Measurements from ENCODE around the gene DCLK1. TPM values are rescaled to one million over a fixed set of nuclear protein-coding genes. Genes with fewer than 3 reads are reported as not detected.

Gene DCLK1
- total RNA-seq, 1 donor from 2014 or later, result not detected

GRCh38 chr13:35926859-35927530 is 204.2 kb downstream of the DCLK1 start:
- Mint-ChIP-seq H3K4me1 (ENCODE audit: low read depth) (no peaks in the 10 kb centered on the region), H3K4me3 (ENCODE audit: low read depth) (no peak overlapping the region), H3K36me3 (ENCODE audit: low read depth) (no peaks in the 10 kb centered on the region), H3K27ac (no peak overlapping the region), H3K27me3 (ENCODE audit: low read depth) (no peaks in the 10 kb centered on the region), H3K9me3 (peaks cover 6% of the 10 kb centered on the region)
- intact Hi-C loops (cut with micrococcal nuclease), result no loop called here
- no peak for DNase-seq (ENCODE audit: low spot score)

- Mint-ChIP-seq H3K9me3 (peaks cover 6% of the 10 kb centered on the region), H3K4me1 (ENCODE audit: low read depth) (no peaks in the 10 kb centered on the region), H3K27me3 (ENCODE audit: low read depth) (no peaks in the 10 kb centered on the region), H3K36me3 (ENCODE audit: low read depth) (no peaks in the 10 kb centered on the region), H3K27ac (no peak overlapping the region), H3K4me3 (ENCODE audit: low read depth) (no peak overlapping the region)
- intact Hi-C loops (cut with micrococcal nuclease), result no loop called here
- no peak for DNase-seq (ENCODE audit: low spot score)
Measured at GRCh38 chr13:35925669-35926068, 205.5 kb downstream of the DCLK1 start.

DNA sequence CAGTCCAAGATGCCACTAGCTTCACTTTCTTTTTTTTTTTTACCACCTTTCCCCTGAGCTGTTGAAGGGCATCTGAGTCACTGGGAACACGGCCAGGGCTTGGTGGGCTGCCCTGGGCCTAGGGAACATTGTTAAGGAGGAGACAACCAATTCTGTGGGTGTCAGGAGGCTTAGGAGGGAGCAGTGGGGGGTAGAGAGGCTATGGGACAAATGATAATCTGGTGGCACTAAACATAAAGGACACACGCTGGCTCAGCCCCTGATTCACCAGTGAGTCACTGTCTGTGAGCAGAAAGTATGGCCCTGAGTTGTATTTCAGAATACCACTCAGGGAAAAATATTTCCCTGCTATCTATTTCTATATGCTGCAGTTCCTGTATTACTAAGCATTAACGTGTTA is 207.8 kb downstream of the DCLK1 start:
- no peak overlapping the region for H3K27ac Mint-ChIP-seq
- peaks cover 3% of the 10 kb centered on the region for H3K9me3 Mint-ChIP-seq
- no peaks in the 10 kb centered on the region for H3K27me3 Mint-ChIP-seq (ENCODE audit: low read depth)
- H3K4me1 Mint-ChIP-seq (ENCODE audit: low read depth), result no peaks in the 10 kb centered on the region
- intact Hi-C loops (cut with micrococcal nuclease), result no loop called here
- DNase-seq (ENCODE audit: low spot score), result no peak
- H3K36me3 Mint-ChIP-seq (ENCODE audit: low read depth), result no peaks in the 10 kb centered on the region
- H3K4me3 Mint-ChIP-seq (ENCODE audit: low read depth), result no peak overlapping the region

- intact Hi-C loops (cut with micrococcal nuclease), result no loop called here
- H3K4me3 Mint-ChIP-seq (ENCODE audit: low read depth), result no peak overlapping the region
- no peak for DNase-seq (ENCODE audit: low spot score)
- no peaks in the 10 kb centered on the region for H3K4me1 Mint-ChIP-seq (ENCODE audit: low read depth)
- no peak overlapping the region for H3K27ac Mint-ChIP-seq
- H3K36me3 Mint-ChIP-seq (ENCODE audit: low read depth), result no peaks in the 10 kb centered on the region
- no peaks in the 10 kb centered on the region for H3K27me3 Mint-ChIP-seq (ENCODE audit: low read depth)
- H3K9me3 Mint-ChIP-seq, result no peaks in the 10 kb centered on the region
Measured at GRCh38 chr13:35920816-35921215, 210.4 kb downstream of the DCLK1 start.

DNA sequence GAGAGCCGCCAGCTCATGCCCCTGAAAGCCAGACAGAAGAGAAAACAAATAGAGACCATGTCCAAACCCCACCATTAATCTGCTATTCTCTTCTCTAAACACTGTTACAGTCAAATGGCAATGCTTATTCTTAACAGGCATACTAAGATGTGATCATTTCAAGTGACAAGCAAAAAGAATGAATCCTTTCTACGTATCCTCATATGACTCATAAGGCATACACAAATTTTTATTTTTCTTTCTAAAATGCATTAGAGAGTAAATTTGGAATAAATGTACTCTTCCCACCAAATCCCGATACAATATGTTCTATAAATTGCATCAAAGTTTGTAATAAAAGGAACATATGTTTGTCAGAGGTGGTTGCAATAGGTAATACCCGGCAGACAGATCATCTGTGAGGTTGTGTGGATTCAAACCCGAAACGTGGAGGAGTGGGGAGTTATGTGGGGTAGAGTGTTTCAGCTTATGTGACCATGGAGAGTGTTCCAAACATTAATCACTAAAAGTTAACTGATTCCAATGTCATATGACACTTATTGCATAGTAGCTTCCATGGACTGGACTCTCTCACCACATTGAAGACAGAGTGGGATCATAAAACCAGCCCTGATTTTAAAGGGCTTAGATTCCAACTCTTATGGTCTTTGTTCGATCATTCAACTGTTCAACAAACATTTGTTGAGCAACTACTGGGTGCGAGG is 213.1 kb downstream of the DCLK1 start:
- Mint-ChIP-seq H3K4me1 (ENCODE audit: low read depth) (no peaks in the 10 kb centered on the region), H3K9me3 (no peaks in the 10 kb centered on the region), H3K27ac (no peak overlapping the region), H3K36me3 (ENCODE audit: low read depth) (no peaks in the 10 kb centered on the region), H3K27me3 (ENCODE audit: low read depth) (no peaks in the 10 kb centered on the region), H3K4me3 (ENCODE audit: low read depth) (no peak overlapping the region)
- intact Hi-C loops (cut with micrococcal nuclease), result no loop called here
- no peak for DNase-seq (ENCODE audit: low spot score)

DNA sequence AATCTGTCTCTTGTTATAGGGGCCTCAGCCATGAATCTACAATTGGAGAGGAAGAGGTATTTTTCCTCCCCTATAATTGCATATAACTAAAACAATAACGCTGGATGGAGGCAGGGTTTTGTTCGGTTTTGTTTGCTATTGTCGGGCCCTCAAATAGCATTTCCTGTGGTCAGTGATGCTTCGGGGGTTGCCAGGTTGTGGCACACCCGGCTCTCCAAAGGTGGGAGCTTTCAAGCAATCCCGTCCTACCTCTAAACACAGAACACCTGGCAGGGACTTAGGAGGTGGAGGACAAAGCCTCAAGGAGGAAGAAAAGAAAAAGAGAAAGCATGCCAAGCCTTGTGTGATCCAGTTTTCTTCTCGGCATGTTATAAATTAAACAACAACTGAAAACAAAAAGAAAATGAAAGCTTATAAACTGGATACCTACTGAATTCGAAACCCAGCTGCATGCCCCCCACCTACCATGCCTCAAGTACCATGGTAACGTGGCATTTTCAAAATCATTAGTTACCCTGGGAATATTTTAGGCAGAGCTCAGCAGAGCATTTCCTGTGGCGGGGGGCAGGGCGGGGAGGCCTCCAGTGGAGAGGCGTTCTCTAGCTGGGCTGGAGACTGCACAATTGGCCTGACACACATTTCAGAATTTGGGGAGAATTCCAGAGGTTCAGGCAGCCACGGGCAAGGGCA is 213.8 kb downstream of the DCLK1 start:
- Mint-ChIP-seq H3K4me1 (ENCODE audit: low read depth) (no peaks in the 10 kb centered on the region), H3K27ac (no peak overlapping the region), H3K9me3 (no peaks in the 10 kb centered on the region), H3K27me3 (ENCODE audit: low read depth) (no peaks in the 10 kb centered on the region), H3K4me3 (ENCODE audit: low read depth) (no peak overlapping the region), H3K36me3 (ENCODE audit: low read depth) (no peaks in the 10 kb centered on the region)
- no peak for DNase-seq (ENCODE audit: low spot score)
- intact Hi-C loops (cut with micrococcal nuclease), result no loop called here

DNA sequence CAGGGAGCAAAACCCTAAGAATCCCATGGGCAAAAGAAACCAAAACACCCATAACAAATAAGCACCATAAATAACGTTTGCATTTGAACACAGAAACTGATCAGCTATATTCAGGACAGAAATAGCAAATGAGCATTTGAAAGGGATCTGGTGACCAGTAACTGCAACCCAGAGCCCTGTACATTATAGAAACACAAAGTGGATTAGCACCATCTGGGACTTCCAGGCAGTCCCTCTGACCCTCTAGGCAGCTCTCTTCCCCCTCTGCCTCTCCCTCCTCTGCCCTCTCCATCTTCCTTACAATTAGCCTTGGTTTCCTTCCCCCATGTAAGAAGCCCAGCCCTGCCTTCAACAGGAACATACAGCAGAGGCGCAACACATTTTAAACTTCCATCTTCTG is 215.0 kb downstream of the DCLK1 start:
- Mint-ChIP-seq H3K27me3 (ENCODE audit: low read depth) (no peaks in the 10 kb centered on the region), H3K36me3 (ENCODE audit: low read depth) (no peaks in the 10 kb centered on the region), H3K4me1 (ENCODE audit: low read depth) (no peaks in the 10 kb centered on the region), H3K4me3 (ENCODE audit: low read depth) (no peak overlapping the region), H3K27ac (no peak overlapping the region), H3K9me3 (no peaks in the 10 kb centered on the region)
- no peak for DNase-seq (ENCODE audit: low spot score)
- intact Hi-C loops (cut with micrococcal nuclease), result no loop called here

DNA sequence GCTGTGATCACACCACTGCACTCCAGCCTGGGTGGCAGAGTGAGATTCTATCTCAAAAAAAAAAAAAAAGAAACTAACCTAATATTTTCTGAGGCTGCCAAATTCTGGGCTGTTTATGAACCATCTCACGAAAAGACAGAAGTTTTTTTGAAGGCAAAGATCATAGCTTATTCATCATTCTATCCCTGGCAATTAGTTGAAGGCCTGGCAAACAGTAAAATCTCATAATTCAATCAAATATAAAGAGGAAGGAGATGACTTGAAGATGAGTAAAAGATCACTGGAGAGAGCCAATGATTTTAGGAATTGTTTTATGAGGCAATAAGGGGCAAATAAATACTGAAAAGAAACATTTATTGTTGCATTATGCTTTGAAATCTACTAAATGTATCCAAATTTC is 216.5 kb downstream of the DCLK1 start:
- no peak overlapping the region for H3K27ac Mint-ChIP-seq
- no peaks in the 10 kb centered on the region for H3K9me3 Mint-ChIP-seq
- H3K36me3 Mint-ChIP-seq (ENCODE audit: low read depth), result no peaks in the 10 kb centered on the region
- DNase-seq (ENCODE audit: low spot score), result no peak
- H3K4me3 Mint-ChIP-seq (ENCODE audit: low read depth), result no peak overlapping the region
- intact Hi-C loops (cut with micrococcal nuclease), result no loop called here
- no peaks in the 10 kb centered on the region for H3K4me1 Mint-ChIP-seq (ENCODE audit: low read depth)
- no peaks in the 10 kb centered on the region for H3K27me3 Mint-ChIP-seq (ENCODE audit: low read depth)

- no peaks in the 10 kb centered on the region for H3K9me3 Mint-ChIP-seq
- H3K4me3 Mint-ChIP-seq (ENCODE audit: low read depth), result no peak overlapping the region
- intact Hi-C loops (cut with micrococcal nuclease), result no loop called here
- H3K27ac Mint-ChIP-seq, result no peak overlapping the region
- no peak for DNase-seq (ENCODE audit: low spot score)
- no peaks in the 10 kb centered on the region for H3K27me3 Mint-ChIP-seq (ENCODE audit: low read depth)
- no peaks in the 10 kb centered on the region for H3K36me3 Mint-ChIP-seq (ENCODE audit: low read depth)
- H3K4me1 Mint-ChIP-seq (ENCODE audit: low read depth), result no peaks in the 10 kb centered on the region
Measured at GRCh38 chr13:35912841-35913240, 218.3 kb downstream of the DCLK1 start.

- intact Hi-C loops (cut with micrococcal nuclease), result no loop called here
- Mint-ChIP-seq H3K9me3 (no peaks in the 10 kb centered on the region), H3K27ac (no peak overlapping the region), H3K27me3 (ENCODE audit: low read depth) (no peaks in the 10 kb centered on the region), H3K4me1 (ENCODE audit: low read depth) (no peaks in the 10 kb centered on the region), H3K36me3 (ENCODE audit: low read depth) (no peaks in the 10 kb centered on the region), H3K4me3 (ENCODE audit: low read depth) (no peak overlapping the region)
- DNase-seq (ENCODE audit: low spot score), result no peak
Measured at GRCh38 chr13:35909837-35910540, 221.2 kb downstream of the DCLK1 start.

- Mint-ChIP-seq H3K4me3 (ENCODE audit: low read depth) (no peak overlapping the region), H3K4me1 (ENCODE audit: low read depth) (no peaks in the 10 kb centered on the region), H3K27me3 (ENCODE audit: low read depth) (no peaks in the 10 kb centered on the region), H3K27ac (no peak overlapping the region), H3K9me3 (no peaks in the 10 kb centered on the region), H3K36me3 (ENCODE audit: low read depth) (no peaks in the 10 kb centered on the region)
- DNase-seq (ENCODE audit: low spot score), result no peak
- intact Hi-C loops (cut with micrococcal nuclease), result no loop called here
Measured at GRCh38 chr13:35909091-35909490, 222.1 kb downstream of the DCLK1 start.

GRCh38 chr13:35908226-35908625 is 223.0 kb downstream of the DCLK1 start:
- DNase-seq (ENCODE audit: low spot score), result no peak
- Mint-ChIP-seq H3K27ac (no peak overlapping the region), H3K9me3 (peaks cover 5% of the 10 kb centered on the region), H3K27me3 (ENCODE audit: low read depth) (no peaks in the 10 kb centered on the region), H3K36me3 (ENCODE audit: low read depth) (no peaks in the 10 kb centered on the region), H3K4me1 (ENCODE audit: low read depth) (no peaks in the 10 kb centered on the region), H3K4me3 (ENCODE audit: low read depth) (no peak overlapping the region)
- intact Hi-C loops (cut with micrococcal nuclease), result no loop called here

- Mint-ChIP-seq H3K4me1 (ENCODE audit: low read depth) (no peaks in the 10 kb centered on the region), H3K9me3 (peaks cover 5% of the 10 kb centered on the region), H3K27me3 (ENCODE audit: low read depth) (no peaks in the 10 kb centered on the region), H3K27ac (no peak overlapping the region), H3K4me3 (ENCODE audit: low read depth) (no peak overlapping the region), H3K36me3 (ENCODE audit: low read depth) (no peaks in the 10 kb centered on the region)
- DNase-seq (ENCODE audit: low spot score), result no peak
- intact Hi-C loops (cut with micrococcal nuclease), result no loop called here
Measured at GRCh38 chr13:35906636-35907035, 224.5 kb downstream of the DCLK1 start.
